ENCODE measurements around the gene RNF208. TPM values are rescaled to one million over a fixed set of nuclear protein-coding genes. Genes with fewer than 3 reads are reported as not detected.

Gene RNF208
- polyA plus RNA-seq, 3 donors from 2014 or later: not detected

GRCh38 chr9:137223078-137223970 is 1.3 kb upstream of the RNF208 start:
- H3K9me3 Mint-ChIP-seq: no peaks in the 10 kb centered on the region
- H3K4me3 Mint-ChIP-seq: peak overlapping the region; percentile 66 to 83 (median 79)
- H3K4me1 Mint-ChIP-seq: peaks cover 0 to 2% of the 10 kb centered on the region in 2 donors
- DNase-seq: peak; percentile 98 to 99 (median 99)
- peaks cover 0 to 10% (median 7%) of the 10 kb centered on the region in 3 donors for H3K27me3 Mint-ChIP-seq (ENCODE audit: low read depth in 3 of 3)
- peak overlapping the region in 5 of 6 donors; percentile 37 to 85 (median 48) for H3K27ac Mint-ChIP-seq
- no peaks in the 10 kb centered on the region for H3K36me3 Mint-ChIP-seq

GRCh38 chr9:137221506-137222111 is 431 bp downstream of the RNF208 start:
- H3K4me1 Mint-ChIP-seq: peaks cover 0 to 2% of the 10 kb centered on the region in 2 donors
- DNase-seq: no peak
- no peaks in the 10 kb centered on the region for H3K36me3 Mint-ChIP-seq
- peaks cover 0 to 7% (median 7%) of the 10 kb centered on the region in 3 donors for H3K27me3 Mint-ChIP-seq (ENCODE audit: low read depth in 3 of 3)
- no peak overlapping the region for H3K4me3 Mint-ChIP-seq
- no peak overlapping the region for H3K27ac Mint-ChIP-seq
- no peaks in the 10 kb centered on the region for H3K9me3 Mint-ChIP-seq

- Mint-ChIP-seq H3K4me1 (peaks cover 0 to 2% of the 10 kb centered on the region in 2 donors), H3K4me3 (peak overlapping the region in 1 of 5 donors; percentile 3), H3K27me3 (ENCODE audit: low read depth in 3 of 3) (peaks cover 0 to 7% (median 4%) of the 10 kb centered on the region in 3 donors), H3K27ac (no peak overlapping the region), H3K36me3 (no peaks in the 10 kb centered on the region), H3K9me3 (no peaks in the 10 kb centered on the region)
- no peak for DNase-seq
These were observed 940 bp downstream of the RNF208 start for GRCh38 chr9:137221095-137221505.

- Mint-ChIP-seq H3K27ac (no peak overlapping the region), H3K36me3 (no peaks in the 10 kb centered on the region), H3K4me3 (peak overlapping the region in 1 of 5 donors; percentile 3), H3K4me1 (peaks cover 0 to 2% of the 10 kb centered on the region in 2 donors), H3K9me3 (no peaks in the 10 kb centered on the region), H3K27me3 (ENCODE audit: low read depth in 3 of 3) (peaks cover 0 to 7% (median 4%) of the 10 kb centered on the region in 3 donors)
- DNase-seq: no peak
These were observed 1.5 kb downstream of the RNF208 start for GRCh38 chr9:137220317-137221094.

GRCh38 chr9:137219757-137220316 is 2.2 kb downstream of the RNF208 start:
- Mint-ChIP-seq H3K27ac (no peak overlapping the region), H3K4me1 (peaks cover 0 to 2% of the 10 kb centered on the region in 2 donors), H3K36me3 (no peaks in the 10 kb centered on the region), H3K9me3 (no peaks in the 10 kb centered on the region), H3K4me3 (no peak overlapping the region), H3K27me3 (ENCODE audit: low read depth in 3 of 3) (peaks cover 0 to 7% (median 4%) of the 10 kb centered on the region in 3 donors)
- no peak for DNase-seq

- H3K4me1 Mint-ChIP-seq: peaks cover 0 to 2% of the 10 kb centered on the region in 2 donors
- H3K36me3 Mint-ChIP-seq: no peaks in the 10 kb centered on the region
- no peak for DNase-seq
- no peak overlapping the region for H3K27ac Mint-ChIP-seq
- H3K9me3 Mint-ChIP-seq: no peaks in the 10 kb centered on the region
- H3K4me3 Mint-ChIP-seq: no peak overlapping the region
- peaks cover 0 to 7% (median 4%) of the 10 kb centered on the region in 3 donors for H3K27me3 Mint-ChIP-seq (ENCODE audit: low read depth in 3 of 3)
These were observed 3.2 kb downstream of the RNF208 start for GRCh38 chr9:137218754-137219271.

- Mint-ChIP-seq H3K4me3 (no peak overlapping the region), H3K9me3 (no peaks in the 10 kb centered on the region), H3K27ac (no peak overlapping the region), H3K27me3 (ENCODE audit: low read depth in 3 of 3) (peaks cover 0 to 4% (median under 1%) of the 10 kb centered on the region in 3 donors), H3K36me3 (no peaks in the 10 kb centered on the region), H3K4me1 (peaks cover 0 to 2% of the 10 kb centered on the region in 2 donors)
- no peak for DNase-seq
These were observed 3.8 kb downstream of the RNF208 start for GRCh38 chr9:137218212-137218753.

- no peak for DNase-seq
- no peaks in the 10 kb centered on the region for H3K9me3 Mint-ChIP-seq
- H3K4me1 Mint-ChIP-seq: no peaks in the 10 kb centered on the region
- H3K27me3 Mint-ChIP-seq (ENCODE audit: low read depth in 3 of 3): peaks cover 0 to 2% (median 0%) of the 10 kb centered on the region in 3 donors
- no peak overlapping the region for H3K27ac Mint-ChIP-seq
- H3K4me3 Mint-ChIP-seq: no peak overlapping the region
- H3K36me3 Mint-ChIP-seq: no peaks in the 10 kb centered on the region
These were observed 4.5 kb downstream of the RNF208 start for GRCh38 chr9:137217276-137218211.

GRCh38 chr9:137216188-137216965 is 5.7 kb downstream of the RNF208 start:
- no peak overlapping the region for H3K4me3 Mint-ChIP-seq
- no peak overlapping the region for H3K27ac Mint-ChIP-seq
- DNase-seq: no peak
- H3K9me3 Mint-ChIP-seq: peaks cover 0 to under 1% (median 0%) of the 10 kb centered on the region in 6 donors
- peaks cover 0 to 2% (median 0%) of the 10 kb centered on the region in 3 donors for H3K27me3 Mint-ChIP-seq (ENCODE audit: low read depth in 3 of 3)
- no peaks in the 10 kb centered on the region for H3K4me1 Mint-ChIP-seq
- H3K36me3 Mint-ChIP-seq: no peaks in the 10 kb centered on the region

GRCh38 chr9:137215196-137215986 is 6.6 kb downstream of the RNF208 start:
- peaks cover 0 to 1% (median 0%) of the 10 kb centered on the region in 6 donors for H3K9me3 Mint-ChIP-seq
- H3K4me3 Mint-ChIP-seq: no peak overlapping the region
- peaks cover 0 to 2% (median 0%) of the 10 kb centered on the region in 3 donors for H3K27me3 Mint-ChIP-seq (ENCODE audit: low read depth in 3 of 3)
- H3K27ac Mint-ChIP-seq: no peak overlapping the region
- no peaks in the 10 kb centered on the region for H3K36me3 Mint-ChIP-seq
- H3K4me1 Mint-ChIP-seq: no peaks in the 10 kb centered on the region
- no peak for DNase-seq

GRCh38 chr9:137214620-137215019 is 7.4 kb downstream of the RNF208 start:
- no peak overlapping the region for H3K4me3 Mint-ChIP-seq
- peaks cover 0 to 1% (median 0%) of the 10 kb centered on the region in 6 donors for H3K9me3 Mint-ChIP-seq
- H3K36me3 Mint-ChIP-seq: no peaks in the 10 kb centered on the region
- H3K27me3 Mint-ChIP-seq (ENCODE audit: low read depth in 3 of 3): no peaks in the 10 kb centered on the region
- no peak overlapping the region for H3K27ac Mint-ChIP-seq
- DNase-seq: no peak
- H3K4me1 Mint-ChIP-seq: no peaks in the 10 kb centered on the region
